Upper lobe of right lung (tissue), 1 donor: ENCODE measurements around the gene GARRE1. TPM values are rescaled to one million over a fixed set of nuclear protein-coding genes. Genes with fewer than 3 reads are reported as not detected.

Source experiments
- ATAC-seq: fragments of 200-7000 bp; cut with Tn5 transposase; one replicate; pipeline ENCODE4 v1.9.1; 2020; ENCODE audit warnings: mild to moderate bottlenecking, moderate library complexity
- DNase-seq: peaks from one replicate; pipeline ENCODE4 v3.0.0-alpha.2; 2020
- H3K27ac ChIP-seq: fragments of 200-600 bp; one replicate; pipeline ENCODE4 v1.8.0; 2022
- H3K27me3 ChIP-seq: fragments of 200-600 bp; one replicate; pipeline ENCODE4 v1.8.0; 2022; ENCODE audit warnings: mild to moderate bottlenecking
- H3K36me3 ChIP-seq: fragments of 200-600 bp; one replicate; pipeline ENCODE4 v1.8.0; 2022
- H3K4me1 ChIP-seq: fragments of 200-600 bp; one replicate; pipeline ENCODE4 v1.8.0; 2022
- H3K4me3 ChIP-seq: fragments of 200-600 bp; one replicate; pipeline ENCODE4 v1.8.0; 2022; ENCODE audit warnings: mild to moderate bottlenecking
- H3K9me3 ChIP-seq: fragments of 200-600 bp; one replicate; pipeline ENCODE4 v1.8.0; 2022
- CTCF ChIP-seq: fragments of 200-600 bp; IDR thresholded peaks from one replicate; pipeline ENCODE4 v1.8.0; 2022; ENCODE audit warnings: antibody characterized with exemption
- intact Hi-C: fragments of 100-400 bp; cut with DNase I; formaldehyde crosslinking; loops from one replicate; pipeline ENCODE4 v1.11.0; 2022
- total RNA-seq: library from RNA; stranded (reverse); fragmentation: NEBNext Ultra II Directional; extraction: Animal tissue kit (Norgen Biotek cat#: 25700); gene quantifications from one replicate; pipeline ENCODE4 v1.2.1, GENCODE V29; 2021
- donor health status: DM: no; HTN: yes; CAD: no; lungs with severe emphysema.

The GARRE1 gene
- total RNA-seq, 1 donor from 2014 or later, result 41.3 TPM

- Histone ChIP-seq H3K36me3 (no peaks in the 10 kb centered on the region), H3K4me3 (no peak overlapping the region), H3K9me3 (no peaks in the 10 kb centered on the region), H3K27me3 (no peaks in the 10 kb centered on the region), H3K27ac (no peak overlapping the region), H3K4me1 (peaks cover 8% of the 10 kb centered on the region)
- no peak for ATAC-seq
- intact Hi-C loops, result no loop called here
- no peak for TF ChIP-seq CTCF
- no peak for DNase-seq
Measured at GRCh38 chr19:34284505-34284904, 30.2 kb downstream of the GARRE1 start.

GRCh38 chr19:34287662-34288140, 33.3 kb downstream of the GARRE1 start:
- intact Hi-C loops, result no loop called here
- no peak for TF ChIP-seq CTCF
- Histone ChIP-seq H3K4me1 (peaks cover 2% of the 10 kb centered on the region), H3K4me3 (no peak overlapping the region), H3K36me3 (no peaks in the 10 kb centered on the region), H3K27me3 (no peaks in the 10 kb centered on the region), H3K27ac (no peak overlapping the region), H3K9me3 (no peaks in the 10 kb centered on the region)
- DNase-seq, result no peak
- ATAC-seq, result no peak

GRCh38 chr19:34288381-34288780, 34.0 kb downstream of the GARRE1 start:
- Histone ChIP-seq H3K4me3 (no peak overlapping the region), H3K4me1 (no peaks in the 10 kb centered on the region), H3K9me3 (no peaks in the 10 kb centered on the region), H3K27ac (no peak overlapping the region), H3K27me3 (no peaks in the 10 kb centered on the region), H3K36me3 (no peaks in the 10 kb centered on the region)
- intact Hi-C loops, result no loop called here
- no peak for ATAC-seq
- TF ChIP-seq CTCF, result no peak
- DNase-seq, result no peak

GRCh38 chr19:34291235-34291634, 36.9 kb downstream of the GARRE1 start:
- H3K27me3 ChIP-seq, result no peaks in the 10 kb centered on the region
- ATAC-seq (no peak), DNase-seq (no peak)
- intact Hi-C loops, result no loop called here
- no peak overlapping the region for H3K27ac ChIP-seq
- no peaks in the 10 kb centered on the region for H3K36me3 ChIP-seq
- H3K4me1 ChIP-seq, result no peaks in the 10 kb centered on the region
- no peak for TF ChIP-seq CTCF
- H3K9me3 ChIP-seq, result no peaks in the 10 kb centered on the region
- no peak overlapping the region for H3K4me3 ChIP-seq

- no peak for DNase-seq
- Histone ChIP-seq H3K4me1 (no peaks in the 10 kb centered on the region), H3K27ac (no peak overlapping the region), H3K9me3 (no peaks in the 10 kb centered on the region), H3K36me3 (peaks cover 14% of the 10 kb centered on the region), H3K27me3 (no peaks in the 10 kb centered on the region), H3K4me3 (no peak overlapping the region)
- intact Hi-C loops, result no loop called here
- no peak for ATAC-seq
- no peak for TF ChIP-seq CTCF
Measured at GRCh38 chr19:34295103-34295502, 40.7 kb downstream of the GARRE1 start.

GRCh38 chr19:34298891-34299520, 44.7 kb downstream of the GARRE1 start:
- Histone ChIP-seq H3K27me3 (no peaks in the 10 kb centered on the region), H3K27ac (no peak overlapping the region), H3K4me1 (no peaks in the 10 kb centered on the region), H3K36me3 (peaks cover 33% of the 10 kb centered on the region), H3K4me3 (no peak overlapping the region), H3K9me3 (no peaks in the 10 kb centered on the region)
- DNase-seq (no peak), ATAC-seq (no peak)
- TF ChIP-seq CTCF, result no peak
- intact Hi-C loops, result no loop called here
